ENCODE results near the gene NELL2.

NELL2 gene

GRCh38 chr12:44677724-44678123, 198.4 kb downstream of the NELL2 start:
- DNase-seq = no peak

GRCh38 chr12:44674875-44675274, 201.2 kb downstream of the NELL2 start:
- no peak for DNase-seq

GRCh38 chr12:44673811-44674210, 202.3 kb downstream of the NELL2 start:
- no peak for DNase-seq

- DNase-seq = no peak
Observed at GRCh38 chr12:44672042-44672441, 204.1 kb downstream of the NELL2 start.

GRCh38 chr12:44668443-44668842, 207.7 kb downstream of the NELL2 start:
- no peak for DNase-seq

GRCh38 chr12:44667461-44667860, 208.7 kb downstream of the NELL2 start:
- DNase-seq = no peak

GRCh38 chr12:44663291-44663690, 212.8 kb downstream of the NELL2 start:
- no peak for DNase-seq

- no peak for DNase-seq
Observed at GRCh38 chr12:44655846-44656245, 220.3 kb downstream of the NELL2 start.

- no peak for DNase-seq
Observed at GRCh38 chr12:44654646-44655639, 221.2 kb downstream of the NELL2 start.

GRCh38 chr12:44653861-44654527, 222.1 kb downstream of the NELL2 start:
- DNase-seq = no peak

GRCh38 chr12:44649693-44650092, 226.4 kb downstream of the NELL2 start:
- no peak for DNase-seq

- no peak for DNase-seq
Observed at GRCh38 chr12:44647917-44648690, 228.0 kb downstream of the NELL2 start.

- no peak for DNase-seq
Observed at GRCh38 chr12:44640427-44641190, 235.5 kb downstream of the NELL2 start.

GRCh38 chr12:44637875-44638274, 238.2 kb downstream of the NELL2 start:
- DNase-seq = no peak

GRCh38 chr12:44628180-44628579, 247.9 kb downstream of the NELL2 start:
- no peak for DNase-seq

GRCh38 chr12:44627387-44628166, 248.5 kb downstream of the NELL2 start:
- DNase-seq = no peak

- DNase-seq = no peak
Observed at GRCh38 chr12:44626883-44627282, 249.2 kb downstream of the NELL2 start.

- no peak for DNase-seq
Observed at GRCh38 chr12:44618946-44619345, 257.2 kb downstream of the NELL2 start.

- DNase-seq = no peak
Observed at GRCh38 chr12:44616402-44616801, 259.7 kb downstream of the NELL2 start.

- no peak for DNase-seq
Observed at GRCh38 chr12:44611538-44611937, 264.6 kb downstream of the NELL2 start.

- no peak for DNase-seq
Observed at GRCh38 chr12:44603701-44604100, 272.4 kb downstream of the NELL2 start.

GRCh38 chr12:44592626-44593025, 283.5 kb downstream of the NELL2 start:
- DNase-seq = no peak

Data from CD4-positive, alpha-beta T cell treated with Interleukin-17A for 1 hour (primary cell).